NCI-H510A treated with DMSO at 0.1 percent for 48 hours (cell line): ENCODE data around the gene MED27.

ENCODE experiments used
- DNase-seq: peaks from one replicate; lab custom pipeline; 2025; lab: John Stamatoyannopoulos, UW

Gene MED27

GRCh38 chr9:131997076-131997475, 82.6 kb downstream of the MED27 start:
- DNase-seq, result no peak

- no peak for DNase-seq
These were observed 84.3 kb downstream of the MED27 start for GRCh38 chr9:131995382-131995781.

- DNase-seq, result no peak
These were observed 85.1 kb downstream of the MED27 start for GRCh38 chr9:131994364-131995125.

GRCh38 chr9:131992906-131993657, 86.6 kb downstream of the MED27 start:
- DNase-seq, result no peak

GRCh38 chr9:131987232-131987631, 92.4 kb downstream of the MED27 start:
- no peak for DNase-seq

- peak; percentile 86 for DNase-seq
These were observed 93.1 kb downstream of the MED27 start for GRCh38 chr9:131986576-131986975.

- DNase-seq, result no peak
These were observed 93.6 kb downstream of the MED27 start for GRCh38 chr9:131986089-131986488.

- DNase-seq, result no peak
These were observed 95.1 kb downstream of the MED27 start for GRCh38 chr9:131984564-131984963.

- DNase-seq, result no peak
These were observed 96.9 kb downstream of the MED27 start for GRCh38 chr9:131982671-131983239.

- no peak for DNase-seq
These were observed 97.6 kb downstream of the MED27 start for GRCh38 chr9:131982102-131982501.

- DNase-seq, result no peak
These were observed 98.4 kb downstream of the MED27 start for GRCh38 chr9:131981116-131981776.

- no peak for DNase-seq
These were observed 99.2 kb downstream of the MED27 start for GRCh38 chr9:131980267-131981016.

GRCh38 chr9:131977109-131977838, 102.4 kb downstream of the MED27 start:
- no peak for DNase-seq

GRCh38 chr9:131976157-131977108, 103.2 kb downstream of the MED27 start:
- DNase-seq, result peak; percentile 46

- DNase-seq, result no peak
These were observed 106.8 kb downstream of the MED27 start for GRCh38 chr9:131972889-131973288.

- no peak for DNase-seq
These were observed 108.1 kb downstream of the MED27 start for GRCh38 chr9:131971482-131972074.

GRCh38 chr9:131969469-131969989, 110.1 kb downstream of the MED27 start:
- no peak for DNase-seq

GRCh38 chr9:131968632-131969031, 111.0 kb downstream of the MED27 start:
- DNase-seq, result peak; percentile 22

GRCh38 chr9:131965841-131966240, 113.8 kb downstream of the MED27 start:
- DNase-seq, result no peak
